HepG2 (cell line): Measurements from ENCODE around the gene PRMT2. TPM values are rescaled to one million over a fixed set of nuclear protein-coding genes. Genes with fewer than 3 reads are reported as not detected.
"Not testable (repeated sequence)": the region's sequence is repeated elsewhere in the genome, so short reads cannot be mapped to it uniquely, and the experiment has no call there.

Experiments
- ATAC-seq: fragments of 200-7000 bp; cut with Tn5 transposase; 3 replicates; pipeline ENCODE4 v1.9.1; 2020; ENCODE audit warnings: mild to moderate bottlenecking, moderate library complexity
- BruUV-seq: library from RNA; stranded (reverse); fragments of 400-500 nt; replicated peaks from 2 replicates; lab custom pipeline; 2021; lab: Mats Ljungman, UMichigan
- CTCF ChIA-PET: fragments of 300-600 bp; formaldehyde crosslinking; extraction: SDS; loops from one replicate; lab custom pipeline; 2021; ENCODE audit warnings: low total read pairs, inconsistent platforms, low intra/inter-chr PET ratio; lab: Yijun Ruan, JAX
- POLR2A ChIA-PET: fragments of 350-600 bp; sonication (Branson Sonifier 250); formaldehyde crosslinking; loops from one replicate; lab custom pipeline; 2020; ENCODE audit warnings: antibody characterized with exemption, inconsistent platforms; lab: Yijun Ruan, JAX
- DNase-seq: peaks from one replicate; pipeline ENCODE4 v3.0.0-alpha.2; 2015; ENCODE audit warnings: low spot score
- FAIRE-seq: peaks from 3 replicates; lab custom pipeline; 2011; peaks lifted over from hg19 to GRCh38; lab: Jason Lieb, UNC
- H2AFZ ChIP-seq: one replicate; pipeline ENCODE4 v1.6.1; 2011; ENCODE audit warnings: low read length, inconsistent platforms
- H3K27ac ChIP-seq: fragments of 300-600 bp; 3 replicates; pipeline ENCODE4 v1.8.0; 2011; ENCODE audit warnings: mixed run types, mild to moderate bottlenecking, mixed read lengths, low read length, inconsistent platforms; ENCODE audit not compliant: insufficient read depth; ENCODE audit errors: extremely low read length
- H3K27me3 ChIP-seq, 2 experiments: fragments of 200-600 bp in 1 of 2; 2 replicates in 1 of 2; 3 replicates in 1 of 2; pipeline versions ENCODE4 v1.6.0 to v1.8.0; 2011; ENCODE audit warnings: low read length in 2 of 2, mild to moderate bottlenecking in 2 of 2, moderate library complexity in 2 of 2, inconsistent platforms in 1 of 2; ENCODE audit not compliant: insufficient read depth in 2 of 2, control insufficient read depth in 1 of 2
- H3K36me3 ChIP-seq, 2 experiments: fragments of 200-600 bp in 1 of 2; replicated peaks in 1 of 2; 2 replicates in 1 of 2; 3 replicates in 1 of 2; pipeline versions ENCODE4 v1.5.1 to v1.8.0; 2011; ENCODE audit warnings: low read length in 2 of 2, inconsistent platforms in 1 of 2; ENCODE audit not compliant: insufficient read depth in 2 of 2, control insufficient read depth in 1 of 2
- H3K4me1 ChIP-seq: 2 replicates; pipeline ENCODE4 v1.5.1; 2012; ENCODE audit warnings: low read length, inconsistent platforms; ENCODE audit not compliant: insufficient read depth
- H3K4me2 ChIP-seq: 2 replicates; pipeline ENCODE4 v1.6.0; 2011; ENCODE audit warnings: low read depth, low read length, inconsistent platforms
- H3K4me3 ChIP-seq, 3 experiments: fragments of 200-600 bp in 1 of 3; sonication (generic), shearing (Covaris generic) in 1 of 3; replicated peaks in 1 of 3; 2 replicates each; pipeline ENCODE4 v1.5.1; 2011 to 2016; ENCODE audit warnings: low read length in 3 of 3, inconsistent platforms in 2 of 3, low read depth in 2 of 3, mild to moderate bottlenecking in 2 of 3, control low read depth in 1 of 3, mixed read lengths in 1 of 3; ENCODE audit not compliant: insufficient read depth in 1 of 3
- H3K79me2 ChIP-seq: one replicate; pipeline ENCODE4 v1.6.1; 2011; ENCODE audit warnings: low read length, inconsistent platforms; ENCODE audit not compliant: insufficient read depth
- H3K9ac ChIP-seq: 2 replicates; pipeline ENCODE4 v1.6.0; 2011; ENCODE audit warnings: mild to moderate bottlenecking, low read depth, low read length, inconsistent platforms; ENCODE audit not compliant: insufficient read depth
- H3K9me3 ChIP-seq: 2 replicates; pipeline ENCODE4 v1.5.1; 2012; ENCODE audit warnings: mild to moderate bottlenecking, low read length
- H4K20me1 ChIP-seq: 2 replicates; pipeline ENCODE4 v1.6.0; 2011; ENCODE audit warnings: inconsistent platforms, mild to moderate bottlenecking, low read length, moderate library complexity; ENCODE audit not compliant: insufficient read depth
- LCORL ChIP-seq, 2 experiments: fragments of 450-650 bp in 1 of 2; sonication (generic) in 1 of 2; formaldehyde crosslinking in 1 of 2; IDR thresholded peaks; 2 replicates each; pipeline versions ENCODE4 v1.5.0 to v1.6.1; 2017 to 2020; ENCODE audit warnings: antibody characterized with exemption in 1 of 2, missing genetic modification reagents in 1 of 2
- MAFK ChIP-seq, 2 experiments: IDR thresholded peaks in 1 of 2; conservative IDR thresholded peaks in 1 of 2; 2 replicates each; pipeline ENCODE4 v1.6.1; 2011; ENCODE audit warnings: improper control_type of control experiment in 2 of 2, low read length in 2 of 2
- WIZ ChIP-seq: sonication (generic); formaldehyde crosslinking; IDR thresholded peaks from 2 replicates; pipeline ENCODE4 v1.5.1; 2020; ENCODE audit warnings: mild to moderate bottlenecking, missing genetic modification reagents
- whole genome bisulfite sequencing: methylation state at CpG from one replicate; pipeline ENCODE4 v1.1.6; 2017; ENCODE audit warnings: low lambda C conversion rate; 5-methylcytosine and 5-hydroxymethylcytosine counted together
- in situ Hi-C: cut with HindIII; loops from 2 replicates; pipeline ENCODE4 v1.10.0; 2017; ENCODE audit warnings: low pct_unique_long_range_greater_than_20kb; ENCODE audit not compliant: extremely low pct_ligation_motif_present
- intact Hi-C: fragments of 100-400 bp; cut with micrococcal nuclease; formaldehyde crosslinking; loops from one replicate; pipeline ENCODE4 v1.10.0; 2022; ENCODE audit not compliant: unreplicated experiment
- polyA plus RNA-seq, 8 experiments: library from polyadenylated mRNA; depleted of rRNA in 3 of 8; stranded (reverse) in 7 of 8; unstranded in 1 of 8; fragments of >200 nt; fragmentation: Illumina TruSeq in 4 of 8; extraction: Trizol in 4 of 8; gene quantifications; 2 replicates each; pipeline versions ENCODE4 v1.2.1 to v1.2.3, GENCODE V29; 2011 to 2016; ENCODE audit warnings: low read depth in 4 of 8, missing spikeins in 1 of 8, mixed read lengths in 1 of 8; ENCODE audit not compliant: insufficient read depth in 1 of 8
- total RNA-seq, 5 experiments: library from RNA; depleted of rRNA; stranded (reverse); fragments of >200 nt; fragmentation: Illumina TruSeq; extraction: Trizol; gene quantifications; 2 replicates each; pipeline ENCODE4 v1.2.3, GENCODE V29; 2016; ENCODE audit warnings: low read depth in 1 of 5
- TF ChIP-seq, protein P1 (sequence below): sonication (generic); formaldehyde crosslinking; IDR thresholded peaks from 2 replicates; pipeline ENCODE4 v1.4.0; 2020; ENCODE audit warnings: mild to moderate bottlenecking, missing genetic modification reagents

The PRMT2 gene
- total and polyA plus RNA-seq, 2 of the 13 experiments (the other 11 are each of a cell fraction or from before 2014, with no cell fraction given): 54.4 to 78.8 TPM

DNA sequence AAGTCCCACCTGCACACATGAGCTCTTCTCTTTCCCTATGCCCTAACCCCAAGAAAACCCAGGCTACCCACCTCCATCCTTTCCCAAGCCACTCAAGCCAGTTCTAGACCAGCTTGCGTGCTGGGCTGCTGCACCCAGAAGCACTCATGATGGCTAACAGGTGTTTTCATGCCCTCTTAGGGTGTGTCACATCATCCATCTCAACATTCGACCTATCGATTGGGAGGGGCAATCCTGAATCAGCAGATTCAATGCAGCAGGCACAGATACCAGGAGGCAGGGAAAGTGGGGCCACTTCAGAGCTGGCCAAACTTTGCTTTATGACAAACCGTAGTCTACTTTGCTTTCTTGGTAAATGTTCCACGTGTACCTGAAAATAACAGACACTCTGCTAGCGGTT lies 6.6 kb upstream of the PRMT2 start:
- no peak overlapping the region for H3K9ac ChIP-seq
- no peak overlapping the region for H3K4me2 ChIP-seq
- no peak overlapping the region for H2AFZ ChIP-seq
- POLR2A ChIA-PET: no interaction called here
- no peak for FAIRE-seq
- H3K36me3 ChIP-seq: no peaks in the 10 kb centered on the region
- BruUV-seq: no TSS peak
- no peaks in the 10 kb centered on the region for H3K79me2 ChIP-seq
- no peaks in the 10 kb centered on the region for H4K20me1 ChIP-seq
- DNase-seq: no peak
- CTCF ChIA-PET: no interaction called here
- intact Hi-C loops: no loop called here
- in situ Hi-C loops: no loop called here
- H3K27ac ChIP-seq: no peak overlapping the region
- no peaks in the 10 kb centered on the region for H3K27me3 ChIP-seq
- no peak overlapping the region for H3K4me3 ChIP-seq
- peaks cover 18% of the 10 kb centered on the region for H3K4me1 ChIP-seq
- H3K9me3 ChIP-seq: no peaks in the 10 kb centered on the region
- WGBS: 59% methylated on average over 6 of the region's 6 CpGs
- no peak for ATAC-seq
- TF ChIP-seq MAFK (conservative IDR thresholded peaks at IDR 0.05 in 1 of 2, IDR thresholded peaks at IDR 0.05 in 1 of 2; ENCODE audit: low read length in 2 of 2): 0 out of 4 replicates have a peak, but pooled peaks have one; percentile 3 to 6
- TF ChIP-seq, protein P1, sequence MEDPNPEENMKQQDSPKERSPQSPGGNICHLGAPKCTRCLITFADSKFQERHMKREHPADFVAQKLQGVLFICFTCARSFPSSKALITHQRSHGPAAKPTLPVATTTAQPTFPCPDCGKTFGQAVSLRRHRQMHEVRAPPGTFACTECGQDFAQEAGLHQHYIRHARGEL (CRISPR knock-in tag): no peak
- no peak for TF ChIP-seq WIZ (CRISPR knock-in tag)
- no peak for TF ChIP-seq LCORL (IDR thresholded peaks at IDR 0.05)
- no peak for TF ChIP-seq LCORL (CRISPR knock-in tag; IDR thresholded peaks at IDR 0.05)
- TF ChIP-seq, all 625 proteins: peak for 1

GRCh38 chr21:46630915-46631314 lies 4.6 kb upstream of the PRMT2 start:
- WGBS: 55% methylated on average over 2 of the region's 2 CpGs
- POLR2A ChIA-PET, H4K20me1 ChIP-seq, H2AFZ ChIP-seq, H3K36me3 ChIP-seq, CTCF ChIA-PET, H3K27me3 ChIP-seq, FAIRE-seq, H3K9ac ChIP-seq, BruUV-seq, H3K9me3 ChIP-seq, DNase-seq, H3K79me2 ChIP-seq, H3K4me3 ChIP-seq, ATAC-seq, H3K4me2 ChIP-seq, H3K27ac ChIP-seq, in situ Hi-C loops, intact Hi-C loops: not testable (repeated sequence)
- H3K4me1 ChIP-seq: peaks cover 31% of the 10 kb centered on the region
